Trophoblast cell (in vitro differentiated cells and primary cell): ENCODE measurements around the gene AK1.

Source experiments
- DNase-seq, 2 donors: peaks; one replicate each; pipeline ENCODE4 v3.0.0-alpha.2; 2016
- H2AFZ ChIP-seq: 2 replicates; pipeline ENCODE4 v1.6.1; 2013; ENCODE audit warnings: low read length, moderate library complexity, mild to moderate bottlenecking; ENCODE audit not compliant: insufficient read depth, poor library complexity
- H2AK5ac ChIP-seq: 2 replicates; pipeline ENCODE4 v1.6.1; 2013; ENCODE audit warnings: mild to moderate bottlenecking, low read length
- H2BK120ac ChIP-seq: 2 replicates; pipeline ENCODE4 v1.6.1; 2013; ENCODE audit warnings: low read length, mild to moderate bottlenecking, moderate library complexity; ENCODE audit not compliant: insufficient read depth, poor library complexity
- H2BK12ac ChIP-seq: 2 replicates; pipeline ENCODE4 v1.6.1; 2013; ENCODE audit warnings: mild to moderate bottlenecking, low read length, moderate library complexity
- H2BK5ac ChIP-seq: 2 replicates; pipeline ENCODE4 v1.6.1; 2013; ENCODE audit warnings: low read length, low read depth, moderate library complexity, mild to moderate bottlenecking; ENCODE audit not compliant: poor library complexity
- H3K14ac ChIP-seq: 2 replicates; pipeline ENCODE4 v1.6.1; 2013; ENCODE audit warnings: mild to moderate bottlenecking, low read length
- H3K18ac ChIP-seq: 2 replicates; pipeline ENCODE4 v1.6.1; 2013; ENCODE audit warnings: mild to moderate bottlenecking, low read length
- H3K23ac ChIP-seq: 2 replicates; pipeline ENCODE4 v1.6.1; 2013; ENCODE audit warnings: low read length
- H3K27ac ChIP-seq: 2 replicates; pipeline ENCODE4 v1.5.1; 2013; ENCODE audit warnings: low read depth, mild to moderate bottlenecking, inconsistent platforms, low read length, moderate library complexity
- H3K27me3 ChIP-seq: 2 replicates; pipeline ENCODE4 v1.6.1; 2013; ENCODE audit warnings: inconsistent platforms, mild to moderate bottlenecking, low read length, moderate library complexity; ENCODE audit not compliant: insufficient read depth
- H3K36me3 ChIP-seq, 2 experiments: 1 replicate in 1 of 2; 2 replicates in 1 of 2; pipeline ENCODE4 v1.6.1; 2013; ENCODE audit warnings: low read length in 2 of 2, mild to moderate bottlenecking in 2 of 2, moderate library complexity in 1 of 2; ENCODE audit not compliant: insufficient read depth in 2 of 2, control insufficient read depth in 1 of 2
- H3K4ac ChIP-seq: 2 replicates; pipeline ENCODE4 v1.6.1; 2013; ENCODE audit warnings: low read depth, mild to moderate bottlenecking, low read length, moderate library complexity
- H3K4me1 ChIP-seq, 2 experiments: 1 replicate in 1 of 2; 2 replicates in 1 of 2; pipeline ENCODE4 v1.6.1; 2013; ENCODE audit warnings: low read length in 2 of 2, mild to moderate bottlenecking in 2 of 2, moderate library complexity in 1 of 2; ENCODE audit not compliant: insufficient read depth in 2 of 2, control insufficient read depth in 1 of 2
- H3K4me2 ChIP-seq: 2 replicates; pipeline ENCODE4 v1.6.1; 2013; ENCODE audit warnings: inconsistent platforms, mild to moderate bottlenecking, low read length, moderate library complexity
- H3K4me3 ChIP-seq: 2 replicates; pipeline ENCODE4 v1.5.1; 2013; ENCODE audit warnings: mild to moderate bottlenecking, low read depth, low read length, inconsistent platforms
- H3K79me1 ChIP-seq: one replicate; pipeline ENCODE4 v1.6.1; 2013; ENCODE audit warnings: low read length
- H3K79me2 ChIP-seq: 2 replicates; pipeline ENCODE4 v1.6.1; 2013; ENCODE audit warnings: low read length, mild to moderate bottlenecking; ENCODE audit not compliant: control insufficient read depth, insufficient read depth, poor library complexity
- H3K9ac ChIP-seq: 2 replicates; pipeline ENCODE4 v1.6.1; 2013; ENCODE audit warnings: mild to moderate bottlenecking, low read length
- H3K9me3 ChIP-seq: 2 replicates; pipeline ENCODE4 v1.6.1; 2013; ENCODE audit warnings: low read depth, mild to moderate bottlenecking, control low read depth, inconsistent platforms, low read length; ENCODE audit not compliant: insufficient read depth
- H4K12ac ChIP-seq: 2 replicates; pipeline ENCODE4 v1.6.1; 2013; ENCODE audit warnings: low read depth, mild to moderate bottlenecking, low read length, moderate library complexity
- H4K8ac ChIP-seq: 2 replicates; pipeline ENCODE4 v1.6.1; 2013; ENCODE audit warnings: low read depth, mild to moderate bottlenecking, low read length, moderate library complexity
- H4K91ac ChIP-seq: one replicate; pipeline ENCODE4 v1.6.1; 2013; ENCODE audit warnings: low read depth, mild to moderate bottlenecking, low read length, moderate library complexity
- WGBS: extraction: QIAGEN DNeasy Blood & Tissue Kit; methylation state at CpG from one replicate; pipeline ENCODE4 v1.1.7; 2013; ENCODE audit warnings: missing lambda C conversion rate; ENCODE audit not compliant: insufficient read length, insufficient coverage; ENCODE audit errors: extremely low coverage; 5-methylcytosine and 5-hydroxymethylcytosine counted together

AK1 gene

DNA sequence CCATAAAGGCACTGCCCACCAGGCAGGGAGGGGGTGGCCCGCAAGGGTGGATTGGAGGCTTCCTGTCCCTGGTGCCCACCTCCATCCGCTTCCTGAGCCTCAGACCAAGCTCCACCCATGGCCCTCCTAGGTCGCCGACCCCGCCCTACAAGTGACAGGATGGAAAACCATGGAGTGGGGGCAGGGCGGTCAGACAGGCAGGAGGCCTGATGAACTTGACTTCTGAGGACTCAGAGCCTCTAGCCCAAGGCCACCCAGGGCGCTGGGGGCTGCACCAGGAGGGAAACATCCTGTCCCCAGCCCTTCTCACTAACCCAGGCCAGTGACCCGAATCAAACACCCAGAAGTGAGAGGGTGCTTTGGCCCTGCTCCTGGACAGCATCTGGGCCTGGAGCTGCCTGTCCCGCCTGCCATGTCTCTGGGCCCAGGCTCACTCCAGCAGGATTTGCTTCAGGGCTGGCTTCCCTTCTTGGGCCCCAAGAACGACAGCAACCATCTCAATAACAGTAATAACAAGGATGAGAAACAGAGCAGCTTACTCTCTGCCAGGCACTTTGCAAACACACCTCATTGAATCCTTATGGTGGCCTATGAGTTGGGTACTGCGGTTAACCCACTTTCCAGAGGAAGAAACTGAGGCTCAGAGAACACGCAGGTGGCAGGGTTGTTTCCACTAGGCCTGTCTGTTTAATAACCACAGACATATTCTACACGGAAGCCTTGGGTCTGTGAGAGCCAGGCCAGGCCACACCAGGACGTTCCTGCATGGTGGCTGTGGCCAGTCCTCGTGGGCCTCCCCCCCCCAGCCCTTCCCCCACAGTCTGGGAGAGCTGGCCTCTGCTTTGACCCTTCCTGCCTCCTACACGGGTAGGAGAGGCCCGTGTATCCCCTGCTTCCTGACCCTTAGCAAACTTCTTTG, 26.3 kb upstream of the AK1 start:
- Histone ChIP-seq H3K23ac (no peak overlapping the region), H2BK12ac (no peak overlapping the region), H3K27ac (no peak overlapping the region), H3K4me1 (peaks cover 13 to 16% of the 10 kb centered on the region in 2 experiments), H3K79me2 (peaks cover 4% of the 10 kb centered on the region), H3K79me1 (peaks cover 9% of the 10 kb centered on the region), H4K12ac (no peak overlapping the region), H2AFZ (no peak overlapping the region), H2BK120ac (no peak overlapping the region), H3K9ac (no peak overlapping the region), H3K9me3 (no peaks in the 10 kb centered on the region), H4K91ac (no peak overlapping the region), H3K36me3 (no peaks in the 10 kb centered on the region), H3K4me2 (no peak overlapping the region), H4K8ac (no peak overlapping the region), H2AK5ac (no peak overlapping the region), H3K14ac (no peak overlapping the region), H2BK5ac (no peak overlapping the region), H3K4ac (no peak overlapping the region), H3K18ac (no peak overlapping the region), H3K27me3 (no peaks in the 10 kb centered on the region), H3K4me3 (no peak overlapping the region)
- DNase-seq = no peak
- WGBS = no CpG with 5 or more reads among the region's 17 CpGs

DNA sequence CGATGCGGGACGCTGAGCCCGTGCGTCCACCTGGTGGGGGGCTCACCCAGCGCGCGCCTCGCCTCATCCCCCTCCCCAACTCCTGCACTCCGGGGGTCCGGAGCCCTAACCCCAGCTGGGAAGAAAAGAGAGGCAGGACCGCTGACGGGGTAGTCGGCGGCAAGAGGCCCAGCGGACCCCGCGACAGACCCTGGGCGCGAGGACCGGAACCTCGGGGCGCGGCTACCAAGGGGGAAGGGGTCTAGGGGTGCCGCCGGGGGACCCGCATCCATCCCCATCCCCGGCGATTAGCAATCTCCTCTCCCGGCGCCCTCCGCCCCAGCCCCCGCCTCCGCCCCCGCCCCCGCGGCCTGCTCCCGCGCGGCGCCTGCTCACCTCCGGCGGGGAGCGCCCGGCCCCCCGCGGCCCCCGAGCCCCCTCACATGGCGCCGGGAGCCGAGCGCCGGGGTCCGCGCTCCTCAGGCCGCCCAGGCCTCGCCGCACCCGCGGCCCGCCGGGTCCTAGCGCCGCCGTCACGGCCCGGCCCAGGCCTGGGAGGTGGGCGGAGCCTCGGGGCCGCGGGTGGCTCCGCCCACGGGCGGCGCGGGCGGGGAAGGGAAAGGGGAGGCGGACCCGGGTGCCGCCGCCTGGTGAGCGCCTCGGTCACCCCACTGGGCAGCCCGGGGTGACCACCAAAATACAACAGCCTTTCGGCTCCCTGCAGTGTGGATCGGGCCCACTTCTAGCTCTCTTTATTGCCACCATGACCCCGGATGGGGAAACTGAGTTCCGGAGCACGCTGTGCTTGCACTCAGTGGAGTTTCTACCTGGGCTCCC, 21.9 kb upstream of the AK1 start, which contains the start of gene ST6GALNAC6:
ST6GALNAC6 (minus strand) TSS at position 476 of the 816 bp plus-strand sequence. CDS start 1,622 bp downstream, outside the sequence.
- H2BK12ac ChIP-seq = peak within 1 kb of the TSS; percentile 70
- peak within 1 kb of the TSS; percentile 68 for H2BK120ac ChIP-seq
- peak within 1 kb of the TSS; percentile 85 for H2AFZ ChIP-seq
- peak within 1 kb of the TSS; percentile 81 for H3K4me3 ChIP-seq
- peak within 1 kb of the TSS; percentile 48 for H3K18ac ChIP-seq
- H3K9me3 ChIP-seq = peaks cover 8% of the 10 kb centered on the region
- peak within 1 kb of the TSS; percentile 74 for H4K12ac ChIP-seq
- H3K9ac ChIP-seq = peak within 1 kb of the TSS; percentile 70
- peaks cover 13% of the 10 kb centered on the region for H3K79me1 ChIP-seq
- no CpG with 5 or more reads among the region's 89 CpGs for WGBS
- H3K27ac ChIP-seq = no peak within 1 kb of the TSS
- H3K23ac ChIP-seq = no peak within 1 kb of the TSS
- H3K4me1 ChIP-seq = peaks cover 14 to 26% of the 10 kb centered on the region in 2 experiments
- no peaks in the 10 kb centered on the region for H3K27me3 ChIP-seq
- H4K91ac ChIP-seq = peak within 1 kb of the TSS; percentile 75
- DNase-seq = peak; percentile 48 to 79
- H4K8ac ChIP-seq = peak within 1 kb of the TSS; percentile 84
- H3K4me2 ChIP-seq = peak within 1 kb of the TSS; percentile 97
- H3K79me2 ChIP-seq = peaks cover 4% of the 10 kb centered on the region
- peak within 1 kb of the TSS; percentile 77 for H3K14ac ChIP-seq
- H2AK5ac ChIP-seq = peak within 1 kb of the TSS; percentile 44
- H3K36me3 ChIP-seq = peaks cover 16 to 21% of the 10 kb centered on the region in 2 experiments
- H3K4ac ChIP-seq = peak within 1 kb of the TSS; percentile 31
- peak within 1 kb of the TSS; percentile 43 for H2BK5ac ChIP-seq

DNA sequence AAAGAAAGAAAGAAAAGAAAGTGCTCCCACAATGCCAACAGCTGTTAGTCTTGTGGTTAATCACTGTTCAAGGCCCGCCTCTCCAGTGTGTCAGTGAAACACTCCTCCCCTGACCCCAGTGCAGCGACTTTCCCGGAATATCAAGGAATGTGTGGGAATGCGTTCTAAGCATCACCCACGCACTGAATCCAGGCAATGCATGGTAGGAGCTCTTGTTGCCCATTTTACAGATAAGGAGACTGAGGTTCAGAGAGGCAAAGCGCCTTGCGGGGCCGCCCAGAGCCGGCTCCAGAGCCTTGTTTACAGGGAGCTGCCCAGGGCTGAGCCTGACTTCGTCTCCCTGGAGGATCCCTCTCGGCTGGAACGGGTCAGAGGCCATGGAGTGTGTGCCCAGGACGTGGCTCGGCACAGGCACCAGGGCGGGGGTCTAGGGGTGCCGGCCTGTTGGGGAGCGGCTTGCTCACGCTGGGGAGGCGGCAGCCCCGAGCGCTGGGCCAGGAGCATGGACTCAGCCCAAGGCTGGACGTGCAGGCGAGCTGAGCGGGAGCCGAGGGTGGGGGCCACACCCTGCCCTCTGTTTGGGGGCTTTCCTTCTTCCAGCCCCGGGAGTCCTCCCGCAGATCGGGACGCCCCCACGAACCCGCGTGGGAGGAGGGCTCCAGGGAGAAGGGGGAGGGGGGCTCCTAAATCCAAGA, 21.1 kb upstream of the AK1 start:
- Histone ChIP-seq H2AK5ac (peak overlapping the region; percentile 44), H3K9me3 (peaks cover 15% of the 10 kb centered on the region), H3K79me2 (peaks cover 4% of the 10 kb centered on the region), H3K4me3 (peak overlapping the region; percentile 81), H3K18ac (peak overlapping the region; percentile 48), H2AFZ (peak overlapping the region; percentile 73), H3K4me2 (peak overlapping the region; percentile 97), H2BK5ac (peak overlapping the region; percentile 23), H3K4ac (peak overlapping the region; percentile 31), H2BK120ac (peak overlapping the region; percentile 68), H3K27ac (no peak overlapping the region), H3K4me1 (peaks cover 10 to 23% of the 10 kb centered on the region in 2 experiments), H3K36me3 (peaks cover 23 to 29% of the 10 kb centered on the region in 2 experiments), H3K9ac (peak overlapping the region; percentile 70), H2BK12ac (peak overlapping the region; percentile 70), H3K14ac (peak overlapping the region; percentile 77), H3K79me1 (peaks cover 11% of the 10 kb centered on the region), H4K91ac (peak overlapping the region; percentile 75), H3K27me3 (no peaks in the 10 kb centered on the region), H4K12ac (peak overlapping the region; percentile 74), H4K8ac (peak overlapping the region; percentile 84), H3K23ac (no peak overlapping the region)
- peak; percentile 41 to 53 for DNase-seq
- WGBS = no CpG with 5 or more reads among the region's 32 CpGs
